HEK293 (cell line): Measurements from ENCODE around the gene IGFBP4.

Experiments
- CTCF ChIA-PET: fragments of 350-600 bp; formaldehyde crosslinking; extraction: SDS; loops from one replicate; lab custom pipeline; 2021; ENCODE audit warnings: antibody characterized with exemption; lab: Yijun Ruan, JAX
- POLR2A ChIA-PET: fragments of 300-600 bp; formaldehyde crosslinking; extraction: SDS; loops from one replicate; lab custom pipeline; 2020; ENCODE audit warnings: antibody characterized with exemption, inconsistent platforms; lab: Yijun Ruan, JAX
- H3K27ac ChIP-seq: fragments of 200-500 bp; sonication (Bioruptor generic); 2 replicates; pipeline ENCODE4 v1.5.1; 2014; ENCODE audit warnings: low read depth, low read length, control low read depth, inconsistent platforms; ENCODE audit errors: extremely low read depth
- H3K36me3 ChIP-seq, 2 experiments: fragments of 200-500 bp in 1 of 2; sonication (Bioruptor generic) in 1 of 2; 1 replicate in 1 of 2; 2 replicates in 1 of 2; pipeline ENCODE4 v1.5.1; 2014 to 2017; ENCODE audit warnings: inconsistent platforms in 2 of 2, low read length in 2 of 2; ENCODE audit not compliant: control insufficient read depth in 2 of 2, insufficient read depth in 1 of 2
- H3K4me1 ChIP-seq: fragments of 200-500 bp; sonication (Bioruptor generic); 2 replicates; pipeline ENCODE4 v1.5.1; 2014; ENCODE audit warnings: mild to moderate bottlenecking, low read length, inconsistent platforms; ENCODE audit not compliant: control insufficient read depth, insufficient read depth
- H3K4me3 ChIP-seq: 2 replicates; pipeline ENCODE4 v1.5.1; 2011; ENCODE audit warnings: low read depth, mild to moderate bottlenecking, control low read depth, low read length, moderate library complexity
- H3K9me3 ChIP-seq: fragments of 200-500 bp; sonication (Bioruptor generic); 2 replicates; pipeline ENCODE4 v1.5.1; 2014; ENCODE audit warnings: low read depth, low read length, inconsistent platforms; ENCODE audit not compliant: control insufficient read depth, insufficient read depth
- HOXA7 ChIP-seq: sonication (generic); formaldehyde crosslinking; IDR thresholded peaks from 2 replicates; pipeline ENCODE4 v1.8.1; 2022; ENCODE audit warnings: missing genetic modification reagents, borderline replicate concordance
- KLF1 ChIP-seq: fragments of 450-650 bp; formaldehyde crosslinking; IDR thresholded peaks from 2 replicates; pipeline ENCODE4 v1.5.1; 2016; ENCODE audit warnings: missing biosample characterization, missing genetic modification characterization
- REPIN1 ChIP-seq: fragments of 450-650 bp; formaldehyde crosslinking; IDR thresholded peaks from 2 replicates; pipeline ENCODE4 v1.5.1; 2017; ENCODE audit warnings: missing biosample characterization, missing genetic modification characterization, low read depth
- ZFP3 ChIP-seq: fragments of 450-650 bp; formaldehyde crosslinking; IDR thresholded peaks from 2 replicates; pipeline ENCODE4 v1.5.1; 2016; ENCODE audit warnings: low read depth, missing biosample characterization, missing genetic modification characterization
- ZNF114 ChIP-seq: fragments of 450-650 bp; formaldehyde crosslinking; IDR thresholded peaks from 2 replicates; pipeline ENCODE4 v1.5.0; 2017; ENCODE audit warnings: missing biosample characterization, missing genetic modification characterization
- ZNF133 ChIP-seq: fragments of 450-650 bp; formaldehyde crosslinking; IDR thresholded peaks from 2 replicates; pipeline ENCODE4 v1.5.1; 2016; ENCODE audit warnings: missing biosample characterization, missing genetic modification characterization
- ZNF155 ChIP-seq: fragments of 450-650 bp; formaldehyde crosslinking; IDR thresholded peaks from 2 replicates; pipeline ENCODE4 v1.5.1; 2016; ENCODE audit warnings: missing biosample characterization, missing genetic modification characterization
- ZNF174 ChIP-seq: fragments of 450-650 bp; formaldehyde crosslinking; IDR thresholded peaks from 2 replicates; pipeline ENCODE4 v1.5.0; 2017; ENCODE audit warnings: missing biosample characterization, mild to moderate bottlenecking, missing genetic modification characterization
- ZNF335 ChIP-seq: fragments of 450-650 bp; formaldehyde crosslinking; conservative IDR thresholded peaks from 2 replicates; pipeline ENCODE4 v1.5.1; 2016; ENCODE audit warnings: missing biosample characterization, missing genetic modification characterization
- ZNF37A ChIP-seq: fragments of 450-650 bp; IDR thresholded peaks from 2 replicates; pipeline ENCODE4 v1.5.1; 2018; ENCODE audit warnings: missing biosample characterization, missing genetic modification characterization
- ZNF394 ChIP-seq: fragments of 450-650 bp; formaldehyde crosslinking; IDR thresholded peaks from 2 replicates; pipeline ENCODE4 v1.5.1; 2016; ENCODE audit warnings: missing biosample characterization, missing genetic modification characterization, mild to moderate bottlenecking, moderate library complexity, borderline replicate concordance
- ZNF624 ChIP-seq: fragments of 450-650 bp; formaldehyde crosslinking; IDR thresholded peaks from 2 replicates; pipeline ENCODE4 v1.5.1; 2017; ENCODE audit warnings: missing biosample characterization, missing genetic modification characterization
- TF ChIP-seq, protein P1 (sequence below): fragments of 450-650 bp; formaldehyde crosslinking; IDR thresholded peaks from 2 replicates; pipeline ENCODE4 v1.5.1; 2016; ENCODE audit warnings: missing biosample characterization, missing genetic modification characterization
- TF ChIP-seq, protein P2 (sequence below): fragments of 450-650 bp; formaldehyde crosslinking; IDR thresholded peaks from 2 replicates; pipeline ENCODE4 v1.5.1; 2016; ENCODE audit warnings: missing biosample characterization, missing genetic modification characterization
- TF ChIP-seq, protein P3 (sequence below): fragments of 450-650 bp; formaldehyde crosslinking; IDR thresholded peaks from 2 replicates; pipeline ENCODE4 v1.5.1; 2016; ENCODE audit warnings: missing biosample characterization, missing genetic modification characterization
- TF ChIP-seq, protein P4 (sequence below): fragments of 450-650 bp; formaldehyde crosslinking; IDR thresholded peaks from 2 replicates; pipeline ENCODE4 v1.5.1; 2016; ENCODE audit warnings: missing biosample characterization, missing genetic modification characterization

The IGFBP4 gene

DNA sequence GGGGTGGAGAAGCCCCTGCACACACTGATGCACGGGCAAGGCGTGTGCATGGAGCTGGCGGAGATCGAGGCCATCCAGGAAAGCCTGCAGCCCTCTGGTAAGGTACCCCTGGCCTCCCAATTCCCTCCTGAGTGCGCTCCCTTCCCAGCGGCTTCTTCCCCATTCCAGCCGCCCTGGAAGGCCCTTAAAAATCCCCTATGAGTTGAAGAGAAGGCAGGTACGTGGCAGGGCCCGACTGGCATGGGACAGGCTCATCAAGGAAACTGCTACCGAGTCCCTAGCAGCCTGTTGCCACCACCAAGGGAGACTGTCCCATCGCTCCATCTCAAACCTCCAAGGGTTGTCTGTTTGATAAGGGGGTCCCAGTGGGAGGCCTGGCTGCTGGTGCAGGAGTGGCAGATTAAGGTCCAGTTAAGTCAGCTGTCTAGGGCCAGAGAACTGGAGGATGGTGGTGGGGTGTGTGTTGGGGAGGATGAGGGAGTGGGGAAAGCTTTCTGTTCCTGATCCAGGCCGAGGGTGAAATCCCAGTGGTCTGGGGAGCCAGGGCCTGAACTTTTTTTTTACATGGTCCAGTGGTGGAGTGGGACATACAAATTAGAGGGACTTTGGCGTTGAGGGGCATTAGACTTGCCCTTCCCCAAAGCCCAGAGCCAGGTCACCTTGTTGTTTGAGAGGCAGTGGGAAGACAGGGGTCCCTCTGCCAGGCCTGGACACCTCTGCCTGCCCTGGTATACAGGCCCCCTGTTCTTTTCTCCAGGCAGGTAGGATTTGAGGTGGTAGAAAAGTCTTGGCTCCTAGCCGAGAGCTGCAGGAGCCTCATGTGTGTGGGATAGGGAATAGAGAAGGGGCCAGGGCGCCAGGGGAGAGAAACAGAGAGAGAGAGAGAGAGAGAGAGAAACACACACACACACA, 994 bp downstream of the IGFBP4 start (continued):
- TF ChIP-seq, protein P1, sequence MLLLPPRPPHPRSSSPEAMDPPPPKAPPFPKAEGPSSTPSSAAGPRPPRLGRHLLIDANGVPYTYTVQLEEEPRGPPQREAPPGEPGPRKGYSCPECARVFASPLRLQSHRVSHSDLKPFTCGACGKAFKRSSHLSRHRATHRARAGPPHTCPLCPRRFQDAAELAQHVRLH (tag by site-specific recombination) = no peak
- TF ChIP-seq ZNF624 (tag by site-specific recombination) = no peak
- TF ChIP-seq, protein P2, sequence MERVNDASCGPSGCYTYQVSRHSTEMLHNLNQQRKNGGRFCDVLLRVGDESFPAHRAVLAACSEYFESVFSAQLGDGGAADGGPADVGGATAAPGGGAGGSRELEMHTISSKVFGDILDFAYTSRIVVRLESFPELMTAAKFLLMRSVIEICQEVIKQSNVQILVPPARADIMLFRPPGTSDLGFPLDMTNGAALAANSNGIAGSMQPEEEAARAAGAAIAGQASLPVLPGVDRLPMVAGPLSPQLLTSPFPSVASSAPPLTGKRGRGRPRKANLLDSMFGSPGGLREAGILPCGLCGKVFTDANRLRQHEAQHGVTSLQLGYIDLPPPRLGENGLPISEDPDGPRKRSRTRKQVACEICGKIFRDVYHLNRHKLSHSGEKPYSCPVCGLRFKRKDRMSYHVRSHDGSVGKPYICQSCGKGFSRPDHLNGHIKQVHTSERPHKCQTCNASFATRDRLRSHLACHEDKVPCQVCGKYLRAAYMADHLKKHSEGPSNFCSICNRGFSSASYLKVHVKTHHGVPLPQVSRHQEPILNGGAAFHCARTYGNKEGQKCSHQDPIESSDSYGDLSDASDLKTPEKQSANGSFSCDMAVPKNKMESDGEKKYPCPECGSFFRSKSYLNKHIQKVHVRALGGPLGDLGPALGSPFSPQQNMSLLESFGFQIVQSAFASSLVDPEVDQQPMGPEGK = no peak
- no peak for TF ChIP-seq REPIN1 (tag by site-specific recombination)

DNA sequence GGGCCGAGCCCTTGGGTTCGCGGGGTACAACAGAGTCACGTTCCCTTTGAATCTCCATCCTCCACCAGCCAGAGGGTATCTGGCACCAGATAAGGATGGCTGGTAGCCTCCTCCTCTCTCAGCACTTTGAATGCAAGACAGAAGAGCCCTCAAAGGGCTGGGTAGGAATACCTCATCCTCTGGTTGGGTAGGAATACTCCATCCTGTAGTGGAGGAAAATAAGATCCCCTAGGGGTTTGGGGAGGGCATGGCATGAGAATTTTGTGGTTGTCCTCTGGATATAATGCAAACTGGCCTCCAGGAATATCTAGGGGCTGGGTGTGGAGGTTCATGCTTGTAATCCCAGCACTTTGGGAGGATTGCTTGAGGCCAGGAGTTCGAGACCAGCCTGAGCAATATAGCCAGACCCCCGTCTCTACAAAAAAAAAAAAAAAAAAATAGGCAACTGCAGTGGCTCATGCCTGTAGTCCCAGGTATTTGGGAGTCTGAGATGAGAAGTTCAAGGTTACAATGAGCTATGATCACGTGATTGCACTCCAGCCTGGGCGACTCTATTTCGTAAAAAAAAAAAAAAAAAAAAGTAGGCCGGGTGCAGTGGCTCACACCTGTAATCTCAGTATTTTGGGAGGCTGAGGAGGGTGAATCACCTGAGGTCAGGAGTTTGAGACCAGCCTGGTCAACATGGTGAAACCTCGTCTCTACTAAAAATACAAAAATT, 2.7 kb downstream of the IGFBP4 start:
- Histone ChIP-seq H3K27ac (no peak overlapping the region), H3K9me3 (no peaks in the 10 kb centered on the region), H3K36me3 (no peaks in the 10 kb centered on the region), H3K4me1 (no peaks in the 10 kb centered on the region; the same call in 1 of the 2 replicates), H3K4me3 (no peak overlapping the region)
- TF ChIP-seq ZNF335 (tag by site-specific recombination) (no peak), ZNF114 (no peak), ZNF37A (tag by site-specific recombination) (no peak), ZNF133 (tag by site-specific recombination) (no peak), KLF1 (tag by site-specific recombination) (no peak), ZFP3 (tag by site-specific recombination) (no peak), ZNF155 (no peak), ZNF174 (tag by site-specific recombination) (no peak), HOXA7 (CRISPR knock-in tag) (no peak), ZNF394 (tag by site-specific recombination) (no peak)
- TF ChIP-seq, protein P3, sequence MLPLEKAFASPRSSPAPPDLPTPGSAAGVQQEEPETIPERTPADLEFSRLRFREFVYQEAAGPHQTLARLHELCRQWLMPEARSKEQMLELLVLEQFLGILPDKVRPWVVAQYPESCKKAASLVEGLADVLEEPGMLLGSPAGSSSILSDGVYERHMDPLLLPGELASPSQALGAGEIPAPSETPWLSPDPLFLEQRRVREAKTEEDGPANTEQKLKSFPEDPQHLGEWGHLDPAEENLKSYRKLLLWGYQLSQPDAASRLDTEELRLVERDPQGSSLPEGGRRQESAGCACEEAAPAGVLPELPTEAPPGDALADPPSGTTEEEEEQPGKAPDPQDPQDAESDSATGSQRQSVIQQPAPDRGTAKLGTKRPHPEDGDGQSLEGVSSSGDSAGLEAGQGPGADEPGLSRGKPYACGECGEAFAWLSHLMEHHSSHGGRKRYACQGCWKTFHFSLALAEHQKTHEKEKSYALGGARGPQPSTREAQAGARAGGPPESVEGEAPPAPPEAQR (tag by site-specific recombination) = no peak
- TF ChIP-seq, protein P4, sequence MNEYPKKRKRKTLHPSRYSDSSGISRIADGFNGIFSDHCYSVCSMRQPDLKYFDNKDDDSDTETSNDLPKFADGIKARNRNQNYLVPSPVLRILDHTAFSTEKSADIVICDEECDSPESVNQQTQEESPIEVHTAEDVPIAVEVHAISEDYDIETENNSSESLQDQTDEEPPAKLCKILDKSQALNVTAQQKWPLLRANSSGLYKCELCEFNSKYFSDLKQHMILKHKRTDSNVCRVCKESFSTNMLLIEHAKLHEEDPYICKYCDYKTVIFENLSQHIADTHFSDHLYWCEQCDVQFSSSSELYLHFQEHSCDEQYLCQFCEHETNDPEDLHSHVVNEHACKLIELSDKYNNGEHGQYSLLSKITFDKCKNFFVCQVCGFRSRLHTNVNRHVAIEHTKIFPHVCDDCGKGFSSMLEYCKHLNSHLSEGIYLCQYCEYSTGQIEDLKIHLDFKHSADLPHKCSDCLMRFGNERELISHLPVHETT (tag by site-specific recombination) = no peak
- ChIA-PET CTCF (interaction anchor here (0.6 to 9.9 kb wide), 8 partner anchors 12 to 114 kb away, joined by 3 to 194 read pairs (median 8); no protein-coding TSS in a partner anchor), POLR2A (interaction anchor here (0.7 to 1.3 kb wide), 2 partner anchors 28 to 86 kb away, joined by 3 to 5 read pairs; partner anchors contain the start of gene TOP2A)
